HG03521 (cell line): Measurements from ENCODE around the gene YJU2.
"Not testable (repeated sequence)": the region's sequence is repeated elsewhere in the genome, so short reads cannot be mapped to it uniquely, and the experiment has no call there.

Experiments used
- ATAC-seq: cut with Tn5 transposase; IDR thresholded peaks from one replicate; pipeline ENCODE4 v1.9.1; 2021; ENCODE audit warnings: mild to moderate bottlenecking, moderate library complexity; ENCODE audit not compliant: unreplicated experiment

YJU2 gene

GRCh38 chr19:4246767-4247593 is at the start of gene YJU2:
Gene YJU2 (plus strand): TSS chr19:4247080. CDS start chr19:4247147, 67 bp downstream.
- ATAC-seq, result peak; percentile 84

DNA sequence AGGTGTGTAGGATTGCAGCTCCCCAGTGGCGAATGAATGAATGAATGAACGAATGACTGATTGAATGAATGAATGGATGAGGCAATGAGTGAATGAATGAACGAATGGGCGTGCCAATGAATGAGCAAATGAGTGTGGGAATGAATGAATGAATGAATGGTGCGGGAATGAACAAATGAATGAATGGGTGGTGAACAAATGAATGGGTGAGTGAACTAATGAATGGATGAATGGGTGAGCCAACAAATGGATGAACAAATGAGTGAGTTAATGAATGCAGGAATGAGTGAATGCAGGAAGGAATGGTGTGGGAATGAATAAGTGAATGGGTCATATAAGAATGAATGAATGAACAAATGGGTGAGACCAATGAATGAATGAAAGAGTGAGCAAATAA is 49.7 kb upstream of the YJU2 start:
- no peak for ATAC-seq

GRCh38 chr19:4197625-4198466 is 49.0 kb upstream of the YJU2 start:
- ATAC-seq, result no peak

DNA sequence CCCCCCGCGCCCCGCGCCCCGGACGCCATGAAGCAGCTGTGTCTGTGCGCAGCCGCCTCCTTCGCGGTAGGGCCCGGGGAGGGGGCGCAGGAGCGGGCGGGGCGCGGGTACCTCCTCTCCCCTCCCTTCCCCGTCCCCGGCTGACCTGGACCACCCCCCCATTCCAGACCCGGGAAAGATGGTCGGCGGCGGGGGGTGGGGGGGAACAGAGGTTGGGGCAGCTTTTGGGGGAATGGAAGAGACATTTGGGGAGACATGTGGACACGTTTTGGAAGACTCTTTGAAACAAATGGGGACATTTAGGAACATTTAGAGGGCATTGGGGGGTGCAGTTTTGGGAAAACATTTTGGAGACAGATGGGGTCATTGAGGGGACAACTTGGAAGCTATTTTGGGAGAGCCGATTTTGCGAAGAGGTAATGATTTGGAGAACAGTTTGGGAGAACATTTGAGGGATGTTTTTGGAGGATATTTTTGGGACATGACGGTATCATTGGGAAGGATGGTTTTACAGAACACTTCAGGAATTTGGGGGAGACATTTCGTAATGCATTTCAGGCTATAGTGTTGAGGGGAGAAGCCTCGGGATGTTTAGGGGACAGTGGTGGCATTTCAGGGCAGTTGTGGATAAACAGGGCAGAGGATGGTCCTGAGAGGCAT is 48.3 kb upstream of the YJU2 start:
- ATAC-seq, result no peak

DNA sequence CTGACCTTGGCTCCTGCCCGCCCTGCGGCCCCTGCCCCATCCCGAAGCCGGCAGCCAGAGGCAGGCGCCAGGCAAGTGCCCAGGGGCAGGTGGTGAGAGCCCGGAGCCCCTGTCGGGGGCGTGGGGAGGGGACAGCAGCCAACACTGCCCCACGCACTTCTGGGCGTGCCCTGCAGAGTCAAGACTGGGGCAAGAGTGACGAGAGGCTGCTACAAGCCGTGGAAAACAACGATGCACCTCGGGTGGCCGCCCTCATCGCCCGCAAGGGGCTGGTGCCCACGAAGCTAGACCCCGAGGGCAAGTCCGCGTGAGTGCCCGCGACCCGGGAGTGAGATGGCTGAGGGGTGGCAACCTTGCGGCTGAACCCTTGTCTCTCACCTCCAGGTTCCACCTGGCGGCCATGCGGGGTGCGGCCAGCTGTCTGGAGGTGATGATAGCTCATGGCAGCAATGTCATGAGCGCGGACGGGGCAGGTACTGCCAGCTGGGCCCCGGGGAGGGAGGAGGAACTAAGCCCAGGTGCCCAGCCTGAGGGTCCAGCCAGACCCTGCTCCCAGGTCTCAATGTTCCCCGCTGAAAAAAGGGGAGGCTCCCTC is 47.1 kb upstream of the YJU2 start:
- no peak for ATAC-seq

GRCh38 chr19:4200940-4201542 is 45.8 kb upstream of the YJU2 start:
- no peak for ATAC-seq

DNA sequence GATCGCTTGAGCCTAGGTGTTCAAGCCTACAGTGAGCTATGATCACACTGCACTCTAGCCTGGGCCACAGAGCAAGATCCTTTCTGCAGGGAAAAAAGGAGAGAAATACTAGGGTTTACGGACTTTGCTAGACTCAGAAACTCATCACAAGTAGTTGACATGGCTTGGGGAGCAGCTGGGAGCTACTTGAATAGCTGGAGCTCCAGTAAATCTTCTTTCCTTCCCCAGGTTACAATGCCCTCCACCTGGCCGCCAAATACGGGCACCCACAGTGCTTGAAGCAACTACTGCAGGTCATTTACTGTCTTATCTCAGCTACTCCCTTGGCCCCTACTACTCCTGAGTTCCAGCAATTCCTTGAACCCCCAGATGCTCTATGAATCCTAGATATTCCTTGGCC is 45.1 kb upstream of the YJU2 start:
- no peak for ATAC-seq

DNA sequence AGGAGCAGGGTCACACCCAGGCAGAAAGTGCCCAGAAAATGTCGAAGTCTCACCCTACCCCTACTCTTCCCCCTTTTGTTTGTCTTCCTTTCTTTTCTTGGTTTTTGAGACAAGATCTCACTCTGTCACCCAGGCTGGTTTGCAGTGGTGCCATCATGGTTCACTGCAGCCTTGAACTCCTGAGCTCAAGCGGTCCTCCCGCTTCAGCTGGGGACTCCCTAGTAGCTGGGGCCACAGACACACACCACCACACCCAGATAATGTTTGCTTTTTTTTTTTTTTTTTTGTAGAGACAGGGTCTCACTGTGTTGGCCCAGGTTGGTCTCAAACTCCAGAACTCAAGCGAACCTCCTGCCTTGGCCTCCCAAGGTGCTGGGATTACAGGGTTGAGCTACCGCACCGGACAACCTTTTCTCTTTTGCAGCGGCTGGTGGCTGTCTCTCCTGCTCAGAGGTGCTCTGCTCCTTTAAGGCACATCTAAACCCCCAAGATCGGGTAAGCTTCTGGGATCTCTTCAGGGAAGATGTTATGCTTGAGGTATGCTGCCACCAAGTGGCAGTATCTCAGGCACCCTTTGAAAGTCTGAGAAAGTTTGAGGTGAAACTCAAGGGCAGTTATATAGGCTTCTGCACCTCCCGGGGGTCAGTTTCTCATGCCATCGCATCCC is 39.9 kb upstream of the YJU2 start:
- ATAC-seq, result no peak

DNA sequence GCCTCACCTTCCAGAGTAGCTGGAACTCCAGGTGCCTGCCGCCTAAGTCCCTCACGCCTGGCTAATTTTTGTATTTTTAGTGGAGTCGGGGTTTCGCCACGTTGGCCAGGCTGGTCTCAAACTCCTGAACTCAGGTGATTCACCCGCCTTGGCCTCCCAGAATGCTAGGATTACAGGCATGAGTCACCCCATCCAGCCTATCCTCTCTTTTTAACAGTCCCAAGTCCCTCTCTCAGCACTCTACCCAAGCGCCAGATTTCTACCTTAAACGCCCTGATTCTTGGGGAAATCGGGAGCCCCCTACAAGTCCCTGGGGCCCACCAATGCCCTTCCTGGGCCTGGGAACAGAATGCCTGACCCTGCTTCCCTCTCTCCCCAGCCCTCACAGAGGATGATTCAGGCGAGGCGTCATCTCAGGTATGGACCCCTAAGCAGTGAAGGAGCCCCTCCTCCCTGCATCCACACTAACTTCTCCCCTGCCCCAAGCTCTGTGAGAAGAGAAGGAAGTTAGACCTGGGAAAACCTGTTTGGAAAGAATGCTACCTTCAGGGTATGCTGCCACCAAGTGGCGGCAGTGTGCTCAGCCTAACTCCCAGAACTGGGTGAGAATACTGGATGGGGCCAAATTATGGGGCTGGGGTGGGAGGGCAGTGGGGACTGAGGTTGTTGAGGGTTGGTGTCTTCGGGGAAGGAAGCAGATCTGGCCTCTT is 38.3 kb upstream of the YJU2 start:
- no peak for ATAC-seq

- ATAC-seq, result no peak
Measured at GRCh38 chr19:4210166-4210731, 36.6 kb upstream of the YJU2 start.

- ATAC-seq, result no peak
Measured at GRCh38 chr19:4213116-4213515, 33.8 kb upstream of the YJU2 start.

DNA sequence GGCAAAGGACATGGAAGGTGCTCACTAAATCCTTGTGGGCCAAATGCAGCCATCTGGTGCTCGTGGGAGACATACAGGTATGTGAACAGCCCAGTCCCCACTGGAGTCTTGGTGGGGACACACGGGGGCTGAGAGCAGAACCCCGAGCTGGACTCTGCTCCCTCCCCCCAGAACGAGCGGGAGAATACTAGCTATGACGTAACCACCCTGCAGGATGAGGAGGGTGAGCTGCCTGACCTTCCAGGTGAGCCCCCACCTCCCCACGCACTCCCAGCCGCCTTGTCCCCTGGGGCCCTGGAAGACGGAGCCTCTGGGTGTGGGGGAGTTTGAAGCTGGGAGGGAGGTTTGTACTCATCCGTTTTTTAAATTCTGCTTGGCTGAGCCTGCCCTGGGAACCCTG is 31.1 kb upstream of the YJU2 start:
- ATAC-seq, result no peak

DNA sequence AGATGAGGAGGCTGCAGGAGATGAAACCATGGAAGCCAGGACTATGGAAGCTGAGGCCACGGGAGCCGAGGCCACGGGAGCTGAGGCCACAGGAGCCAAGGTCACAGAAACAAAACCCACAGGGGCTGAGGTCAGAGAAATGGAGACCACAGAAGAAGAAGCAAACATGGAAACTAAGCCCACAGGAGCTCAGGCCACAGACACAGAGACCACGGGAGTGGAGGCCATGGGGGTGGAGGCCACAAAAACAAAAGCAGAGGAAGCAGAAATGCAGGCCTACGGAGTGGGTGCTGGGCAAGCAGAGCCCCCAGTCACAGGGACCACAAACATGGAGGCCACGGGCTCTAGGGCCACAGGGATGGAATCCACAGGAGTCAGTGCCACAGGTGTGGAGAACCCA is 30.0 kb upstream of the YJU2 start:
- ATAC-seq, result no peak

GRCh38 chr19:4217429-4218264 is 29.2 kb upstream of the YJU2 start:
- no peak for ATAC-seq

DNA sequence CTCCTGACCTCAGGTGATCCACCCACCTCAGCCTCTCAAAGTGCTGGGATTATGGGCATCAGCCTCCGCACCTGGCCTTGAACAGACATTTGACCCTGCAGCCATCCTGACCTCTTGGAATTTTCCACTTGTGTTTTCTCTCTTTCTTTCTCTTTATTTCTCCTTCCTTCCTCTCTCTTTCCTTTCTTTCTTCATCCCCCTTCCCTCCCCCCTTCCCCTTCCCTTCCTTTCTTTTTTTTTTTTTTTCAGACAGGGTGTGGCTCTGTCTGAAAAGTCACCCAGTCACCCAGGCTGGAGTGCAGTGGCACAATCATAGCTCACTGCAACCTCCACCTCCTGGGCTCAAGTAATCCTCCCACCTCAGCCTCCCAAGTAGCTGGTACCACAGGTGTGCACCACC is 28.4 kb upstream of the YJU2 start:
- not testable (repeated sequence) for ATAC-seq

GRCh38 chr19:4220188-4220587 is 26.7 kb upstream of the YJU2 start:
- no peak for ATAC-seq

DNA sequence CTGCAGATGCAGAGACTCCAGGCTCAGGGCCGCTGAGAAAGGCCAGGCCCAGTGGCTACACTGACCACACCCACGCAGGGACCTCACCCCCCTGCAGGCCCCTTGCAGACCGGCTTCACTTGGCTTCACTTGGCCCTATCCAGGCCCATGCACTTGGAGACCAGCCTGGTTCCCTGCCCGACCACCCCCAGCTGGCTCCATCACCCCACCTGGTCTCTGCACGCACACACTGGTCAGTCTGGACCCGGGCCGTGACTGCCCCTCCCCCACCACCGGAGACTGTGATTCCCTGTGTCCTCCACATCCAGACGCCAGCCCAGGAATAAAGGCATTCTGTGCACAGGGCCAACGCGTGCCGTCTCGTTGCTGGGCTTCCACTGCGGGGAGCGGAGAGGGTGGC is 22.4 kb upstream of the YJU2 start:
- no peak for ATAC-seq

DNA sequence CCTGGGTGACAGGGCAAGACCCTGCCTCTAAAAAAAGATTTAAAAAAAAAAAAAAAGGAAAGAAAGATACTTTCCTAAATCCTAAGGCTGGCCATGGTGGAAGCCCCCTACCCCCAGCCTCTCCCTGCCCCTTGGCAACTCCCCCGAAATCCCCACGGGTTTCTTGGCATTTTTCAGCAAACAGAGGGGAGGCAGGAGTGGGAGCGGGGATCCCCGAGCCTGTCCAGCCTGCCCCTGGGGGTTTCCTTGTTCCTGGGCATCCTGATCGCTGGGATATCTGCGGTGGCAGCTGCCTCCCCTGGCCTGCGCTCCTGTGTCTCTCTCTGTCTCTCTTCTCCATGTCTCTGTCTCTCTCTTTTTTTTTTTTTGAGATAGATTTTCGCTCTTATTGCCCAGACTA is 21.0 kb upstream of the YJU2 start:
- no peak for ATAC-seq
